Measurements from ENCODE around the gene ORAI1.
"Not testable (repeated sequence)": the region's sequence is repeated elsewhere in the genome, so short reads cannot be mapped to it uniquely, and the experiment has no call there.

Gene ORAI1

DNA sequence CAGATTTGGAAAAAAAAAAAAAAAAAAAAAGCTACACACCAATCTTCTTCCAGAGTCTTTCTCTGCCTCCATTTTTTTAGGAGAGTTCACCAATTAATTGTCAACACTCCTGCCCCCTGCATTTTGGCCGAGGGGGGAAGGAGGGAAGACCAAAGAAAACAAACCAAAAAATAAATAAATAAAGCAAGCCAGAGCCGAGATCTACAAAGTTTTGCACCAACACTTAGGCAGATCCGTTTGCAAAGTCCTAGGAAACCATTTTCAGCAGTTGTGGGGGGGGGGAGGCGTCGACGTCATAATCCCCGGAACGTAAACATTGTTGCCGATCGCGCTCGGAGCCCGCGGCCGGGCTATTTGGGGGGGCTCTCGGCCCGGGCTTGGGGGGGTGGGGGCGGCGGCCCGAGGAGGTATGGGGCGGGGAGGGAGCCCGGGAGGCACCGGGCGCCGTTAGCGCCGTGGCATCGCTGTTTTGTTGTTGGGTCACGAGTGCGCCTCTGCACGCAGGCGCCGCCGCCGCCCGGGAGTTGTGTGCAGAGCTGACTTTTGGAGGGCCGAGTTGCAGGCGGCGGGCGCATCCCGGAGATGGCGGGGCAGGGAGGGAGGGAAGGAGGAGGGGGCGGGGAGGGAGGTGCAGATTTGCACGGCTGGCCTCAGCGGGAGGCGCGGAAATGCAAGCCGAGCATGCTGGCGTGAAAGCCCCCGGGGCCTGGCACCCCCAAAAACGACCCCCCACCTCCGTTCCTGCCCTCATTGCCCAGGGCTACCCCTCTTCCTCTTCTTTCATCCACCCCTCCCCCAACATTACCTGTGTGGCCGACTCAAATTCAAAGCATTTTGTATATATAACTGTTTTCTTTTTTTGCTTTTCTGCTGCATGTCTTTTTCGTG, 46.1 kb upstream of the ORAI1 start:
- peak; percentile 87 for DNase-seq (ENCODE audit: low read depth)
- no peak for TF ChIP-seq POLR2A (IDR thresholded peaks at IDR 0.05; ENCODE audit: extremely low read depth, insufficient read length)
- TF ChIP-seq MYC (IDR thresholded peaks at IDR 0.05; ENCODE audit: low read depth, low read length): no peak; the same call in 1 of the 2 replicates
- TF ChIP-seq, protein P1, sequence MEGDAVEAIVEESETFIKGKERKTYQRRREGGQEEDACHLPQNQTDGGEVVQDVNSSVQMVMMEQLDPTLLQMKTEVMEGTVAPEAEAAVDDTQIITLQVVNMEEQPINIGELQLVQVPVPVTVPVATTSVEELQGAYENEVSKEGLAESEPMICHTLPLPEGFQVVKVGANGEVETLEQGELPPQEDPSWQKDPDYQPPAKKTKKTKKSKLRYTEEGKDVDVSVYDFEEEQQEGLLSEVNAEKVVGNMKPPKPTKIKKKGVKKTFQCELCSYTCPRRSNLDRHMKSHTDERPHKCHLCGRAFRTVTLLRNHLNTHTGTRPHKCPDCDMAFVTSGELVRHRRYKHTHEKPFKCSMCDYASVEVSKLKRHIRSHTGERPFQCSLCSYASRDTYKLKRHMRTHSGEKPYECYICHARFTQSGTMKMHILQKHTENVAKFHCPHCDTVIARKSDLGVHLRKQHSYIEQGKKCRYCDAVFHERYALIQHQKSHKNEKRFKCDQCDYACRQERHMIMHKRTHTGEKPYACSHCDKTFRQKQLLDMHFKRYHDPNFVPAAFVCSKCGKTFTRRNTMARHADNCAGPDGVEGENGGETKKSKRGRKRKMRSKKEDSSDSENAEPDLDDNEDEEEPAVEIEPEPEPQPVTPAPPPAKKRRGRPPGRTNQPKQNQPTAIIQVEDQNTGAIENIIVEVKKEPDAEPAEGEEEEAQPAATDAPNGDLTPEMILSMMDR (IDR thresholded peaks at IDR 0.05; ENCODE audit: low read depth, low read length): no peak
- TF ChIP-seq, protein P2, sequence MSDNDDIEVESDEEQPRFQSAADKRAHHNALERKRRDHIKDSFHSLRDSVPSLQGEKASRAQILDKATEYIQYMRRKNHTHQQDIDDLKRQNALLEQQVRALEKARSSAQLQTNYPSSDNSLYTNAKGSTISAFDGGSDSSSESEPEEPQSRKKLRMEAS (IDR thresholded peaks at IDR 0.05; ENCODE audit: low read depth, low read length): no peak
- H3K4me3 ChIP-seq (ENCODE audit: low read depth, low read length): peak overlapping the region; percentile 80

DNA sequence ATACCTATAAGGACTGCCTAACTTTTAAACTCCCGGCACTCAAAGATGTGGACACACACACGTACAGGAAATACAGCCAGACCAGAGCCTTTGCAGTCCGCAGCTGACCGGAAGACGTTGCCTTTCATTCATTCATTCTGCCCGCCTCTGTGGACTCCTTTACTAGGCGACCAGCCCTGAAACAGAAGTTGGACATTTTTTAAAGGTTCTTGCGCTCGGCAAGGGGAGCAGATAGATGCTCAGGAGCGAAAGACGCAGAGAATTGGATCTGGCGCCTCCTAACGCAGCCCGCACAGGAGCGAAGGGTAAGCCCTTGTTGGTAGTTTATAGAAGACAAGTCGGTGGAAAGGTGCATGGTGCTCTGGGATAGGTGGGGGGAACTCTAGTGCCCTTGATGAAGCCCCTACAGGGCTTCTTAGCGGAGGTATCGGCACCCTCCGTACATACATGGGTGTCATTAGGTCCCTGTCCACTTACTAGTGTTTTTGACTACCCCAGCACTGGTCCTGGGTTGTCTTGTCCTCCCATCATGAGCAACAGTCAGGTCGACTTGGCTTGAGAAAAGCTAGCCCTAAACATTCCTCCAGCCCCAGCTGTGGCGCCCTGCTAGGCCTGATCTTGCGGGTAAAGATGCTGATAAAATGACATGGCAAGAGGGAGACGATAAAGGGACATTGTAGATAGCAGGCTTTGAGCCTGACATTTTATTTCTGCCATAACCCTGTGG, 45.2 kb upstream of the ORAI1 start, which contains the start of gene KDM2B:
TSS of gene KDM2B (minus strand) at position 65 of the 727 bp plus-strand sequence. CDS start 112 bp downstream, outside the sequence.
- peak within 1 kb of the TSS; percentile 80 for H3K4me3 ChIP-seq (ENCODE audit: low read depth, low read length)
- TF ChIP-seq, protein P2 (IDR thresholded peaks at IDR 0.05; ENCODE audit: low read depth, low read length): no peak; the same call in 1 of the 2 replicates
- no peak for TF ChIP-seq POLR2A (IDR thresholded peaks at IDR 0.05; ENCODE audit: extremely low read depth, insufficient read length)
- TF ChIP-seq, protein P1 (IDR thresholded peaks at IDR 0.05; ENCODE audit: low read depth, low read length): no peak
- no peak for TF ChIP-seq MYC (IDR thresholded peaks at IDR 0.05; ENCODE audit: low read depth, low read length)
- peak; percentile 29 for DNase-seq (ENCODE audit: low read depth)

DNA sequence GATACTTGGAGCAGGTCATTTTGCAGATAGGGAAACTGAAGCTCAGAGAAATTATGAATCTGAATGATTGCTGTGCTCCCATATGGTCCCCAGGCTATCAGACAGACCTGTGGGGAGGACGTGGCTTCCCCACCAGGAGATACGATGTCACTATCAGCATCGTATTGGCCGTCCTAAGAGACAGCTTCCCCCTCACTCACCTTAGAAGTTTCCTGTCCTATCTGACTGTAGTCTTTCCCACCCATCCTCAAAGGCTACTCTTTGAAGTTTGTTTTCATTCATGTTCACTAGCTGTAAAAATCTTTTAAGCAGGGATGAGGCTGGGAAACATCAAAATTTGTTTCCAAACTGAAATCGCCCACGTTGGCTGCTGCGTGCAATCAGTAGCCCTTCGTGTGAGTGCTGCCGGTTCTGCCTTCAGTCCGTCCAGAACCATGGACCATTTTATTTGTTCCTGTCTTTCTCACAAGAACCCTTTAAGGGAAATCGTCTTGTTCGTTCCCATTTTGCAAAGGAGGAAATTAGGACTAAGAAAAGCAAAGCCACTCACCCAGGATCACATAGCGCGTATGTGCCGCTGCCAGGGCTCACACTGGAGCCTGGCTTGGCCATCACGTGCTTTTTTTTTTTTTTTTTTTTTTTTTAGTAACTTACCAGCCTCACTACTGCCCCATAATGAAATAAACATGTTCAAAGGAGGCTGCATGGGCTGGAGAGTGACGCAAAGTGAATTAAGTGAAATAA, 44.5 kb upstream of the ORAI1 start:
- peak; percentile 26 for DNase-seq (ENCODE audit: low read depth)
- TF ChIP-seq MYC (IDR thresholded peaks at IDR 0.05; ENCODE audit: low read depth, low read length): peak; percentile 41; the same call in 1 of the 2 replicates
- TF ChIP-seq, protein P1 (IDR thresholded peaks at IDR 0.05; ENCODE audit: low read depth, low read length): no peak
- no peak overlapping the region for H3K4me3 ChIP-seq (ENCODE audit: low read depth, low read length)

DNA sequence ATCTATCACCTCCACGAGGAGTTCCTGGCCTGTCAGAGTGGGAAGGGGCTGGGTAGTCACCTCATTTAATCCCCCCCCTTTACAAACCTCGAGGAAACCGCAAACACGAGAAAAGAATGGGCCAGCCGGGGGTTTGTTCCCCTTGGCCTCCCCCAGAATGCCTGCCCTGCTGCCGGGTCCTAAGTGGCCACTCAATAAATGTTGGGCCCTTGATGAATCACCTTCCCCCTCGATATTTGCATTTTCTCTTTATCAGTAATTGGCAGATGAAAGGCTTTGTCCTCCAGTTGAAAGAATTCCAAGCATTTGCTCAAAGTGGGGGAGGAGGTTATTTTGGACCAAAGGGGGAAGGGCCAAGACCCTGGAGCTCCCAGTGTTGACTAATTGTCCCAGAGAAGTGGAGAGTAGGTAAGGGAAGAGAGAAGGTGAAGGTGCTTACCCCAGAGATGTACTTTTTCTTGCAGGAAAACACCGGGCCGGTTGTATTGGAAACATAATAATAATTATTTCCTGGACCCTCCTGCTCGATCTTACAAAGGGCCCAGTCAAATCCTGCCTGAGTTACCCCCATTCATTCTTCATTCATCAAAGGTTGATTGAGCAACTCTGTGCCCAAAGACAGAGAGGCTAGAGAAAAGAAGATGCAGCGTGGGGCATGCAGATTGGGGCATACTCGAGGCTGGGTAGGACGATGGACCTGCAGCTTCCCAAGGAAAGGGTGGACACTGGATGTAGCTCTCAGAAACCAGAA, 43.6 kb upstream of the ORAI1 start:
- peak; percentile 34 for DNase-seq (ENCODE audit: low read depth)
- TF ChIP-seq, protein P2 (IDR thresholded peaks at IDR 0.05; ENCODE audit: low read depth, low read length): no peak
- TF ChIP-seq MYC (IDR thresholded peaks at IDR 0.05; ENCODE audit: low read depth, low read length): no peak
- TF ChIP-seq, protein P1 (IDR thresholded peaks at IDR 0.05; ENCODE audit: low read depth, low read length): no peak
- TF ChIP-seq POLR2A (IDR thresholded peaks at IDR 0.05; ENCODE audit: extremely low read depth, insufficient read length): no peak
- no peak overlapping the region for H3K4me3 ChIP-seq (ENCODE audit: low read depth, low read length)

DNA sequence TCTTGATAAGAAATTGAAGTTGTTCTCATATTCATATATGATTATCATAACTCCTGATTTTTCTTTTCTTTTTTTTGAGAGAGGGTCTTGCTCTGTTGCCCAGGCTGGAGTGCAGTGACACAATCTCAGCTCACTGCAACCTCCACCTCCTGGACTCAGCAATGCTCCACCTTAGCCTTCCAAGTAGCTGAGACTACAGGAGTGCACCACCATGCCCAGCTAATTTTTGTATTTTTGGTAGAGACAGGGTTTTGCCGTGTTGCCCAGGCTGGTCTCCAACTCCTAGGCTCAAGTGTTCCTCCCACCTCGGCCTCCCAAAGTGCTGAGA, 43.0 kb upstream of the ORAI1 start:
- not testable (repeated sequence) for DNase-seq (ENCODE audit: low read depth); H3K4me3 ChIP-seq (ENCODE audit: low read depth, low read length)

DNA sequence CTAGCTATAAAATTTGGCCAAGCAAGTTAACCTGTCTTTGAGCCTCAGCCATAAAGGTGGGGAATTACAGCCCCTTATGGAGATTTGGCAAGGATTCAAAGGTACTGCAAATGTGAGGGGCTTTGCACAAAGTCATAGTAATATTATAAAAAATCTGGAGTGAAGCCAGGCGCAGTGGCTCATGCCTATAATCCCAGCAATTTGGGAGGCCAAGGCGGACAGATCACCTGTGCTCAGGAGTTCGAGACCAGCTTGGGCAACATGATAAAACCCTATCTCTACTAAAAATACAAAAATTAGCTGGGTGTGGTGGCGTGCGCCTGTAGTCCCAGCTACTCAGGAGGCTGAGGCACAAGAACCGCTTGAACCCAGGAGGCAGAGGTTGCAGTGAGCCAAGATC, 41.4 kb upstream of the ORAI1 start:
- H3K4me3 ChIP-seq (ENCODE audit: low read depth, low read length): not testable (repeated sequence)

More for the DNA sequence above, 41.4 kb upstream of the ORAI1 start:
- DNase-seq (ENCODE audit: low read depth): not testable (repeated sequence)

All from NB4 (cell line).